NCI-H128 (cell line): ENCODE data around the gene SIRT2.

Source experiments
- DNase-seq: peaks from one replicate; lab custom pipeline; 2025; ENCODE audit not compliant: unreplicated experiment; lab: John Stamatoyannopoulos, UW

SIRT2 gene

GRCh38 chr19:38920602-38921419, 21.4 kb upstream of the SIRT2 start:
- DNase-seq, result no peak

GRCh38 chr19:38919837-38920601, 20.6 kb upstream of the SIRT2 start:
- DNase-seq, result no peak

- DNase-seq, result no peak
Measured at GRCh38 chr19:38918526-38918925, 19.1 kb upstream of the SIRT2 start.

GRCh38 chr19:38917921-38918491, 18.6 kb upstream of the SIRT2 start:
- no peak for DNase-seq

GRCh38 chr19:38917516-38917915, 18.1 kb upstream of the SIRT2 start:
- no peak for DNase-seq

GRCh38 chr19:38915329-38916321, 16.2 kb upstream of the SIRT2 start:
- DNase-seq, result no peak

GRCh38 chr19:38913958-38914357, 14.5 kb upstream of the SIRT2 start:
- no peak for DNase-seq

- no peak for DNase-seq
Measured at GRCh38 chr19:38912600-38913514, 13.4 kb upstream of the SIRT2 start.

- no peak for DNase-seq
Measured at GRCh38 chr19:38911388-38912001, 12.1 kb upstream of the SIRT2 start.

- no peak for DNase-seq
Measured at GRCh38 chr19:38910488-38910887, 11.1 kb upstream of the SIRT2 start.

- DNase-seq, result no peak
Measured at GRCh38 chr19:38908911-38909310, 9.5 kb upstream of the SIRT2 start.

GRCh38 chr19:38907670-38908069, 8.3 kb upstream of the SIRT2 start:
- no peak for DNase-seq

GRCh38 chr19:38907227-38907626, 7.8 kb upstream of the SIRT2 start:
- no peak for DNase-seq

- DNase-seq, result no peak
Measured at GRCh38 chr19:38905620-38906019, 6.2 kb upstream of the SIRT2 start.

- DNase-seq, result no peak
Measured at GRCh38 chr19:38904581-38905539, 5.4 kb upstream of the SIRT2 start.

GRCh38 chr19:38901683-38902082, 2.3 kb upstream of the SIRT2 start:
- DNase-seq, result no peak

- no peak for DNase-seq
Measured at GRCh38 chr19:38900743-38901190, 1.3 kb upstream of the SIRT2 start.

- DNase-seq, result no peak
Measured at GRCh38 chr19:38900202-38900629, 798 bp upstream of the SIRT2 start.
